ENCODE results near the gene SEPTIN10.

SEPTIN10 gene

GRCh38 chr2:109521233-109522062 is 92.3 kb downstream of the SEPTIN10 start:
- DNase-seq (ENCODE audit: low read depth): no peak

- DNase-seq (ENCODE audit: low read depth): no peak
Observed at GRCh38 chr2:109519513-109519912, 94.3 kb downstream of the SEPTIN10 start.

GRCh38 chr2:109517118-109517889 is 96.5 kb downstream of the SEPTIN10 start:
- DNase-seq (ENCODE audit: low read depth): no peak

DNA sequence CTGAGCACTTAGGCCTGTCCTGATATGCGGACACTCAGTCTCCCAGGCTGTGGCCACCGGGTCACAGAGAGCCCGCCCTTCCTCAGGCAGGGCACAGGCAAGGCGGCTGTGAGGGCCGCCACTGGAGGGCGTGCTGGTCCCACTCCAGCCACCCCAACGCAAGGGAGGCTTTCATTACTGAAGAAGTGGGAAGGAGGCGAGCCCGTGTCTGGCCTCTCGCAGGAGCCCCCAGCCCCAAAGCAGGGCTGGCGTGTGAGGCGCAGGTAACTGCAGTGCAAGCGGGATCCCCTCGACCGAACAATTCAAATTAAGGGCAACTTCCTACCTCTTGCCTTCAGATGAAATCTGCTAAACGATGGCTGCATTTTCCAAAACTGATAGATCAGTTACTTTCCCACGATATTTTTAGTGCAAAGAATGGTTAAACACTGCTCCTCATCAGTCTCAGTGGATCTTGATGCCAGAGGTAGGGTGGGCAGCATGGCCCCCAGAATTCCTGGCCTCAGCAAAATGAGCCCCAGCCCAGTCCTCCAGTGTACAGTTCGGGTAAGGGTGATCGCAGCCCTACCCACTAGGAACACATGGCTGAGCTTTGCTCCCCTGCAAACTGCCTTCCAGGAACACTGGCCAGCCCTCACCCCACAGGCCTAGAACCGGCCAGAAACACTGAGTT is 97.2 kb downstream of the SEPTIN10 start:
- peak; percentile 21 for DNase-seq (ENCODE audit: low read depth)

- DNase-seq (ENCODE audit: low read depth): no peak
Observed at GRCh38 chr2:109514857-109515256, 98.9 kb downstream of the SEPTIN10 start.

DNA sequence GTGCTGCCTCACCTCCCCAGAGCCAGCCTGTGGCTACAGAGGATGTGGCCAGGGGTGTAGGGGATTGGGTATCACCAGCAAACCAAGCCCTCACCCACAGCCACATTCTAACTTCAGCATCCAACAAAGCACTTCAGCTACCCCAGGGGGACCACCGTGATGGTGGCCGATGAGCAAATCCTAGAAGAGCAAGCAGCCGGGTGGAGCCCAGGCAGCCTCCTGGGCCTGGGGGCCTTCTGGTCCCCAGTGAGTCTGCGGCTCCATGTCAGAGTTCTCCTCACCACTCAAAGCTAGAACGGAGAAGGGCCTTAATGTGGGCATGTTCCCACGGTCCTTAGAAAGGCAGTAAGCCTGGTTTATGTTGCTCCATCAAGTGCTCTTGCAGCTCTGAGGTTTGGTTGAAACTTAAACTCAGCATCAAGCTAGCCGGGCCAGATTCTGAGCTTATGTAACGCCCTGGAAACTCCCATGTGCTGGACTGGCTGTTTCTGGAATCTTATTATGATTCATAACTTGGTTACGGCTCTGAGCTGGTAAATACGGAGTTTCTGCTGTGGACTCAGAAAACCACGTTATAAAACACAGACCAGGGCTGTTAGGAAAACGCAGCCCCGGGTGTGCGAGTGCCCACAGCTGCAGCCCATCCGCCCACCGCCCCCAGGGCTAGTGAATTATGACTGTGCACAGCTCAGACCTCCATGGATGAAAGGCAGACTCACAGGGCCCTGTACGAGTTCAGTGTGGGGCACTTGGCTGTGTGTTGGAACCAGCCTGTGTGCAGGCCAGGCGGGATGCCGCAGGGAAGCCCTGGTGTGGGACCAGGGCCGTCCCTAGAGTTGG is 99.8 kb downstream of the SEPTIN10 start:
- DNase-seq (ENCODE audit: low read depth): peak; percentile 95

- DNase-seq (ENCODE audit: low read depth): no peak
Observed at GRCh38 chr2:109513230-109513629, 100.5 kb downstream of the SEPTIN10 start.

- no peak for DNase-seq (ENCODE audit: low read depth)
Observed at GRCh38 chr2:109512076-109512475, 101.7 kb downstream of the SEPTIN10 start.

DNA sequence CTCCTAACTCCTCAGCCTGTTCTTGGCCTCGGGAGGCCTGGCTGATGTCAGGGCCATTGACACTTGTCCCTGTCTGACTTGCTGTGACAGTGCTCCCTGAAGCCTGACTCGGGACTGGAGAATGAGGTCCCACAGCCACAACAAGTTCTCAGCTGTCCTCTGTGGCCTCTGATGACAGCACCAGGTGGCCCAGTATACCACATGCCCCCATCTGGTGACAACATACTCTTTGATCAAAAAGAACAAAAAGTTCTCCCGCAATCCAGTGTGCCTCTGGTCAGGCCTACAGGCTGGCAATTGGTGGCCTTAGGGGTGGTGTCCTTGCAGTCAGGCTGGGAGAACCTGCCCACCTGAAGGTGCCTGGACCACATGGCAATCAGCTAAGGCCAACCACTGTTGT is 102.6 kb downstream of the SEPTIN10 start:
- no peak for DNase-seq (ENCODE audit: low read depth)

- DNase-seq (ENCODE audit: low read depth): peak; percentile 60
Observed at GRCh38 chr2:109510136-109511028, 103.4 kb downstream of the SEPTIN10 start.

GRCh38 chr2:109508556-109508955 is 105.2 kb downstream of the SEPTIN10 start:
- no peak for DNase-seq (ENCODE audit: low read depth)

GRCh38 chr2:109507828-109508227 is 105.9 kb downstream of the SEPTIN10 start:
- DNase-seq (ENCODE audit: low read depth): no peak

- DNase-seq (ENCODE audit: low read depth): no peak
Observed at GRCh38 chr2:109507217-109507616, 106.5 kb downstream of the SEPTIN10 start.

GRCh38 chr2:109503191-109503590 is 110.6 kb downstream of the SEPTIN10 start:
- no peak for DNase-seq (ENCODE audit: low read depth)

GRCh38 chr2:109501461-109501860 is 112.3 kb downstream of the SEPTIN10 start:
- DNase-seq (ENCODE audit: low read depth): no peak

GRCh38 chr2:109500910-109501309 is 112.9 kb downstream of the SEPTIN10 start:
- DNase-seq (ENCODE audit: low read depth): no peak

DNA sequence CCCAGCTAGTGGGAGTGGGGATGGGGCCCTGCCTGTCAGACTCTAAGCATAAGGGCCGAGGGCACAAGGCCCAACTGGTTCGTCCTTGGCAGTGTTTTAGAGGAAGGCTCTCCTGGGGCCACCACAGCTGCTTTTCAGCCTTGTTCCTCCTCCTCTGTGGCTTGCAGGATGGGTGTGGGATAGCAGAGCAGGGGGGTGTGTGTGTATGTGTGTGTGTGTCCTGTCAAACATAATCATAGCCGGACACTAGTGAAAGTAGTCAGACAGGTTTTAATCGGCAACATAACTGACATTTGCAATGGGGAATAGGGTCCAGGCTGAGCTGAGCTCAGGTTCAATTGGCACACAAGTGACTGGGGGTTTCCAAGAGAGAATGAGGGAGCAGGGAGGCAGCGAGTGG is 114.2 kb downstream of the SEPTIN10 start:
- no peak for DNase-seq (ENCODE audit: low read depth)

DNA sequence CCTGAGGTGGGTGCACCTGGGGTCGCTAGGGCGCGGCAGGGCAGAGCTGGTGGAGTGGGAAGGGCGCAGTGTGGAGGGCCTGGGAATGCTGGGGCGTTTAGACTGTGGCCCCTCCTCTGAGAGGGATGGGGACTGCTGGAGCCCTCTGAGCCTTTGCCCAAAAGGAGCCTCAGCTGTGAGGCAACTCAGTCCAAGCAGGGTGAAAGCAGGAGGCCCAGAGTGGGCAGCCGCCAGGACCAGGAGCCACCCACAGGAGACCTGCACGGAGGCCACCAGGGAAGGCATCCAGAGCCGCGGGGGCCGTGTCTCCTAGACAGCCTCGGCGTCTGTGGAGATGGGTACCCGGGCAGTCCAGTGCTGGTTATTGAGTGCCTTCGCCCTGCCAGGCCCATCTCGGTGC is 114.9 kb downstream of the SEPTIN10 start:
- DNase-seq (ENCODE audit: low read depth): no peak

GRCh38 chr2:109497911-109498870 is 115.6 kb downstream of the SEPTIN10 start:
- no peak for DNase-seq (ENCODE audit: low read depth)

- no peak for DNase-seq (ENCODE audit: low read depth)
Observed at GRCh38 chr2:109497463-109497862, 116.3 kb downstream of the SEPTIN10 start.
